ENCODE results near the gene YIPF6.
A peak's percentile ranks its signal among the peaks of the same experiment; 100 is the strongest.

The YIPF6 gene

DNA sequence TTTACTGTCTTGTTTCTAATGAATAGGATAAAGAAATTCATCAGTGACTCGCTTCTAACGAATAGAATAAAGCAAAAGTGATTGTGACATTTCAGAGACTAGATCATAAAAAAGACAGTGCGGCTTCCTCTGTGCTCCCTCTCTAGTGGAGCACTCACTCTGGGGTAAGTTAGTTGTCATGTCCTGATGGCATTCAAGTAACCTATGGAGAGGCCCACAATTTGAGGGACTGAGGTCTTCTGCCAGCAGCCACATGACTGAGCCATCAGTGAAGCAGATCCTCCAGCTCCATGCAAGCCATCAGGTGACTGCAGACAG is 72.4 kb downstream of the YIPF6 start:
- WGBS: 98% methylated on average over 3 of the region's 3 CpGs
- Histone ChIP-seq H3K4me1 (ENCODE audit: control insufficient read depth, insufficient read depth, low read depth, low read length) (peaks cover 3% of the 10 kb centered on the region), H3K27ac (ENCODE audit: low read length, poor library complexity, severe bottlenecking) (no peak overlapping the region), H3K18ac (ENCODE audit: low read depth in 1 of 2, low read length in 2 of 2) (no peak overlapping the region), H3K27me3 (ENCODE audit: control insufficient read depth in 1 of 2, insufficient read depth in 1 of 2, low read length in 2 of 2) (peaks cover 0 to 13% of the 10 kb centered on the region in 2 experiments), H3K36me3 (ENCODE audit: control insufficient read depth in 1 of 2, insufficient read depth in 2 of 2, low read depth in 1 of 2, low read length in 2 of 2) (no peaks in the 10 kb centered on the region), H2BK120ac (ENCODE audit: low read depth, low read length) (no peak overlapping the region), H2AFZ (ENCODE audit: low read depth, low read length) (no peak overlapping the region), H2BK15ac (ENCODE audit: low read depth, poor library complexity, severe bottlenecking) (no peak overlapping the region), H3K79me1 (replicated peaks; ENCODE audit: low read length, poor library complexity, severe bottlenecking) (no peaks in the 10 kb centered on the region), H2BK12ac (ENCODE audit: low read length in 2 of 2) (no peak overlapping the region), H3K4me2 (ENCODE audit: low read length, poor library complexity, severe bottlenecking) (no peak overlapping the region), H4K91ac (ENCODE audit: low read length) (no peak overlapping the region), H4K8ac (ENCODE audit: low read length) (no peak overlapping the region), H3K4ac (ENCODE audit: low read depth in 1 of 2, low read length in 2 of 2) (no peak overlapping the region), H3K9ac (ENCODE audit: low read length) (peak overlapping the region; percentile 31), H3K9me3 (ENCODE audit: control insufficient read depth, low read length) (peaks cover 3% of the 10 kb centered on the region), H3K14ac (ENCODE audit: low read length in 2 of 2) (no peak overlapping the region), H2BK5ac (ENCODE audit: low read depth, low read length, poor library complexity, severe bottlenecking) (no peak overlapping the region), H3K4me3 (ENCODE audit: insufficient read depth in 1 of 2, low read depth in 1 of 2, low read length in 2 of 2) (no peak overlapping the region), H3K23ac (ENCODE audit: low read length in 2 of 2) (no peak overlapping the region), H2AK5ac (ENCODE audit: low read length, severe bottlenecking) (no peak overlapping the region)
- DNase-seq: no peak

- Histone ChIP-seq H3K23ac (ENCODE audit: low read length in 2 of 2) (no peak overlapping the region), H3K9ac (ENCODE audit: low read length) (peak overlapping the region; percentile 31), H3K27me3 (ENCODE audit: control insufficient read depth in 1 of 2, insufficient read depth in 1 of 2, low read length in 2 of 2) (peaks cover 0 to 13% of the 10 kb centered on the region in 2 experiments), H3K4me3 (ENCODE audit: insufficient read depth in 1 of 2, low read depth in 1 of 2, low read length in 2 of 2) (no peak overlapping the region), H3K27ac (ENCODE audit: low read length, poor library complexity, severe bottlenecking) (no peak overlapping the region), H2BK15ac (ENCODE audit: low read depth, poor library complexity, severe bottlenecking) (no peak overlapping the region), H4K91ac (ENCODE audit: low read length) (no peak overlapping the region), H3K36me3 (ENCODE audit: control insufficient read depth in 1 of 2, insufficient read depth in 2 of 2, low read depth in 1 of 2, low read length in 2 of 2) (no peaks in the 10 kb centered on the region), H2BK5ac (ENCODE audit: low read depth, low read length, poor library complexity, severe bottlenecking) (no peak overlapping the region), H3K4ac (ENCODE audit: low read depth in 1 of 2, low read length in 2 of 2) (no peak overlapping the region), H2BK120ac (ENCODE audit: low read depth, low read length) (no peak overlapping the region), H3K4me1 (ENCODE audit: control insufficient read depth, insufficient read depth, low read depth, low read length) (peaks cover 3% of the 10 kb centered on the region), H4K8ac (ENCODE audit: low read length) (no peak overlapping the region), H2AFZ (ENCODE audit: low read depth, low read length) (no peak overlapping the region), H3K9me3 (ENCODE audit: control insufficient read depth, low read length) (peaks cover 3% of the 10 kb centered on the region), H3K4me2 (ENCODE audit: low read length, poor library complexity, severe bottlenecking) (no peak overlapping the region), H3K14ac (ENCODE audit: low read length in 2 of 2) (no peak overlapping the region), H3K18ac (ENCODE audit: low read depth in 1 of 2, low read length in 2 of 2) (no peak overlapping the region), H3K79me1 (replicated peaks; ENCODE audit: low read length, poor library complexity, severe bottlenecking) (no peaks in the 10 kb centered on the region), H2AK5ac (ENCODE audit: low read length, severe bottlenecking) (no peak overlapping the region), H2BK12ac (ENCODE audit: low read length in 2 of 2) (no peak overlapping the region)
- WGBS: no CpG with 5 or more reads among the region's 2 CpGs
- peak; percentile 61 for DNase-seq
Observed at GRCh38 chrX:68571610-68572311, 72.9 kb downstream of the YIPF6 start.

DNA sequence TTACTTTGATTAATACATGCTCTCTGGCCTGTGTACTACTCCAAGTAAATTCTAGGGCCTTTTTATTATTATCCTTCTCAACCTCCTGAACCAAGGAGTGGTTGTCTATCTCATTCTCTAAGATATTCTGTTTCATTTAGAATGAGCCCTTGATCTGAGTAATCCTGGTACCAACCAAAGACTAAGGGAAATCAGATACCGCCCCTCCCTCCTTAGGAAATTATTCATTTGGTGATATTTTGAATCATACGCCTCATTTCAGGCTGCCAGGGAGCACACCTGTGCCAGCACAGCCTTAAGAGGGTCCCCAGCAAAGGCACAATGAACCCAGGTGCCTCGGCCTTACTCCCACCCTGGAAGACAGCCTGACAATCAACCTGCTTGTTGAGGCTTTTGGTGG is 75.4 kb downstream of the YIPF6 start:
- no peak overlapping the region for H2AFZ ChIP-seq (ENCODE audit: low read depth, low read length)
- H3K9me3 ChIP-seq (ENCODE audit: control insufficient read depth, low read length): no peaks in the 10 kb centered on the region
- no peak overlapping the region for H2AK5ac ChIP-seq (ENCODE audit: low read length, severe bottlenecking)
- peaks cover 0 to 13% of the 10 kb centered on the region in 2 experiments for H3K27me3 ChIP-seq (ENCODE audit: control insufficient read depth in 1 of 2, insufficient read depth in 1 of 2, low read length in 2 of 2)
- H3K4me2 ChIP-seq (ENCODE audit: low read length, poor library complexity, severe bottlenecking): no peak overlapping the region
- H2BK5ac ChIP-seq (ENCODE audit: low read depth, low read length, poor library complexity, severe bottlenecking): no peak overlapping the region
- H3K23ac ChIP-seq (ENCODE audit: low read length in 2 of 2): no peak overlapping the region
- H3K18ac ChIP-seq (ENCODE audit: low read depth in 1 of 2, low read length in 2 of 2): no peak overlapping the region
- no peak overlapping the region for H2BK15ac ChIP-seq (ENCODE audit: low read depth, poor library complexity, severe bottlenecking)
- H4K91ac ChIP-seq (ENCODE audit: low read length): no peak overlapping the region
- H3K14ac ChIP-seq (ENCODE audit: low read length in 2 of 2): no peak overlapping the region
- no peaks in the 10 kb centered on the region for H3K36me3 ChIP-seq (ENCODE audit: control insufficient read depth in 1 of 2, insufficient read depth in 2 of 2, low read depth in 1 of 2, low read length in 2 of 2)
- H3K9ac ChIP-seq (ENCODE audit: low read length): no peak overlapping the region
- DNase-seq: no peak
- WGBS: 70% methylated on average over 2 of the region's 3 CpGs
- H3K27ac ChIP-seq (ENCODE audit: low read length, poor library complexity, severe bottlenecking): no peak overlapping the region
- peaks cover 3% of the 10 kb centered on the region for H3K4me1 ChIP-seq (ENCODE audit: control insufficient read depth, insufficient read depth, low read depth, low read length)
- no peak overlapping the region for H2BK120ac ChIP-seq (ENCODE audit: low read depth, low read length)
- no peak overlapping the region for H3K4me3 ChIP-seq (ENCODE audit: insufficient read depth in 1 of 2, low read depth in 1 of 2, low read length in 2 of 2)
- H4K8ac ChIP-seq (ENCODE audit: low read length): no peak overlapping the region
- no peaks in the 10 kb centered on the region for H3K79me1 ChIP-seq (replicated peaks; ENCODE audit: low read length, poor library complexity, severe bottlenecking)
- no peak overlapping the region for H2BK12ac ChIP-seq (ENCODE audit: low read length in 2 of 2)
- no peak overlapping the region for H3K4ac ChIP-seq (ENCODE audit: low read depth in 1 of 2, low read length in 2 of 2)

- peaks cover 5% of the 10 kb centered on the region for H3K9me3 ChIP-seq (ENCODE audit: control insufficient read depth, low read length)
- no peak overlapping the region for H3K4me3 ChIP-seq (ENCODE audit: insufficient read depth in 1 of 2, low read depth in 1 of 2, low read length in 2 of 2)
- no peak overlapping the region for H4K8ac ChIP-seq (ENCODE audit: low read length)
- H3K23ac ChIP-seq (ENCODE audit: low read length in 2 of 2): no peak overlapping the region
- no peak overlapping the region for H4K91ac ChIP-seq (ENCODE audit: low read length)
- no peaks in the 10 kb centered on the region for H3K36me3 ChIP-seq (ENCODE audit: control insufficient read depth in 1 of 2, insufficient read depth in 2 of 2, low read depth in 1 of 2, low read length in 2 of 2)
- no peak overlapping the region for H2BK5ac ChIP-seq (ENCODE audit: low read depth, low read length, poor library complexity, severe bottlenecking)
- no peak overlapping the region for H3K4me2 ChIP-seq (ENCODE audit: low read length, poor library complexity, severe bottlenecking)
- WGBS: 97% methylated on average over 3 of the region's 3 CpGs
- H3K27ac ChIP-seq (ENCODE audit: low read length, poor library complexity, severe bottlenecking): no peak overlapping the region
- no peak overlapping the region for H3K14ac ChIP-seq (ENCODE audit: low read length in 2 of 2)
- no peak overlapping the region for H2BK15ac ChIP-seq (ENCODE audit: low read depth, poor library complexity, severe bottlenecking)
- H3K9ac ChIP-seq (ENCODE audit: low read length): no peak overlapping the region
- DNase-seq: no peak
- no peak overlapping the region for H2BK120ac ChIP-seq (ENCODE audit: low read depth, low read length)
- H3K4ac ChIP-seq (ENCODE audit: low read depth in 1 of 2, low read length in 2 of 2): no peak overlapping the region
- no peak overlapping the region for H2BK12ac ChIP-seq (ENCODE audit: low read length in 2 of 2)
- no peaks in the 10 kb centered on the region for H3K4me1 ChIP-seq (ENCODE audit: control insufficient read depth, insufficient read depth, low read depth, low read length)
- H2AK5ac ChIP-seq (ENCODE audit: low read length, severe bottlenecking): no peak overlapping the region
- H3K27me3 ChIP-seq (ENCODE audit: control insufficient read depth in 1 of 2, insufficient read depth in 1 of 2, low read length in 2 of 2): peaks cover 0 to 26% of the 10 kb centered on the region in 2 experiments
- no peaks in the 10 kb centered on the region for H3K79me1 ChIP-seq (replicated peaks; ENCODE audit: low read length, poor library complexity, severe bottlenecking)
- H3K18ac ChIP-seq (ENCODE audit: low read depth in 1 of 2, low read length in 2 of 2): no peak overlapping the region
- no peak overlapping the region for H2AFZ ChIP-seq (ENCODE audit: low read depth, low read length)
Observed at GRCh38 chrX:68579810-68580209, 81.0 kb downstream of the YIPF6 start.
